Ishikawa (cell line): ENCODE data around the gene MLLT6.

ENCODE experiments used
- CEBPB ChIP-seq: IDR thresholded peaks from 2 replicates; pipeline ENCODE4 v1.6.1; 2012
- CREB1 ChIP-seq: IDR thresholded peaks from 2 replicates; pipeline ENCODE4 v1.6.1; 2012; ENCODE audit warnings: low read depth
- EGR1 ChIP-seq: IDR thresholded peaks from 2 replicates; pipeline ENCODE4 v1.6.1; 2012
- EP300 ChIP-seq: IDR thresholded peaks from 2 replicates; pipeline ENCODE4 v1.6.1; 2012; ENCODE audit warnings: borderline replicate concordance
- FOXM1 ChIP-seq: IDR thresholded peaks from 2 replicates; pipeline ENCODE4 v1.6.1; 2012; ENCODE audit warnings: low read depth, borderline replicate concordance
- MAX ChIP-seq: IDR thresholded peaks from 2 replicates; pipeline ENCODE4 v1.6.1; 2012
- NFIC ChIP-seq: IDR thresholded peaks from 2 replicates; pipeline ENCODE4 v1.6.1; 2012
- RAD21 ChIP-seq: IDR thresholded peaks from 2 replicates; pipeline ENCODE4 v1.6.1; 2012; ENCODE audit warnings: low read depth
- REST ChIP-seq: IDR thresholded peaks from 2 replicates; pipeline ENCODE4 v1.6.1; 2012; ENCODE audit warnings: low read depth, mild to moderate bottlenecking
- TAF1 ChIP-seq: IDR thresholded peaks from 2 replicates; pipeline ENCODE4 v1.6.1; 2012; ENCODE audit warnings: low read depth, mild to moderate bottlenecking
- TCF12 ChIP-seq: IDR thresholded peaks from 2 replicates; pipeline ENCODE4 v1.6.1; 2012; ENCODE audit warnings: low read depth
- TEAD4 ChIP-seq: IDR thresholded peaks from 2 replicates; pipeline ENCODE4 v1.6.1; 2012
- USF1 ChIP-seq: IDR thresholded peaks from 2 replicates; pipeline ENCODE4 v1.6.1; 2012
- YY1 ChIP-seq: IDR thresholded peaks from 2 replicates; pipeline ENCODE4 v1.6.1; 2012; ENCODE audit warnings: low read depth
- ZBTB7A ChIP-seq: IDR thresholded peaks from 2 replicates; pipeline ENCODE4 v1.6.1; 2012; ENCODE audit warnings: low read depth

The MLLT6 gene

GRCh38 chr17:38659415-38659814 is 45.7 kb upstream of the MLLT6 start:
- no peak for TF ChIP-seq EGR1
- no peak for TF ChIP-seq CEBPB
- no peak for TF ChIP-seq FOXM1
- TF ChIP-seq EP300 = no peak
- TF ChIP-seq MAX = no peak
- no peak for TF ChIP-seq ZBTB7A
- TF ChIP-seq YY1 = no peak
- TF ChIP-seq USF1 = no peak
- TF ChIP-seq REST = no peak
- TF ChIP-seq TEAD4 = no peak
- TF ChIP-seq NFIC = no peak
- no peak for TF ChIP-seq TCF12
- no peak for TF ChIP-seq RAD21
- no peak for TF ChIP-seq TAF1
- no peak for TF ChIP-seq CREB1

- TF ChIP-seq REST = no peak
- TF ChIP-seq NFIC = no peak
- no peak for TF ChIP-seq CEBPB
- TF ChIP-seq USF1 = no peak
- TF ChIP-seq TAF1 = no peak
- no peak for TF ChIP-seq TCF12
- no peak for TF ChIP-seq FOXM1
- no peak for TF ChIP-seq YY1
Measured at GRCh38 chr17:38660097-38661025, 44.7 kb upstream of the MLLT6 start.

- TF ChIP-seq RAD21 = peak; percentile 86
- no peak for TF ChIP-seq USF1
- peak; percentile 64 for TF ChIP-seq MAX
- TF ChIP-seq TEAD4 = peak; percentile 34; the same call in 1 of the 2 replicates
- TF ChIP-seq YY1 = peak; percentile 65; the same call in 1 of the 2 replicates
Measured at GRCh38 chr17:38663125-38663751, 41.8 kb upstream of the MLLT6 start.

- TF ChIP-seq TCF12 = no peak
- TF ChIP-seq YY1 = no peak
- no peak for TF ChIP-seq REST
- TF ChIP-seq CEBPB = no peak
- no peak for TF ChIP-seq CREB1
- no peak for TF ChIP-seq USF1
- TF ChIP-seq TAF1 = no peak
- no peak for TF ChIP-seq MAX
- TF ChIP-seq EGR1 = no peak
- no peak for TF ChIP-seq FOXM1
- no peak for TF ChIP-seq TEAD4
- no peak for TF ChIP-seq NFIC
- no peak for TF ChIP-seq ZBTB7A
- TF ChIP-seq EP300 = no peak
- TF ChIP-seq RAD21 = no peak
Measured at GRCh38 chr17:38663964-38664644, 41.0 kb upstream of the MLLT6 start.
